Caki2 (cell line): ENCODE measurements around the gene PTCSC3. TPM values are rescaled to one million over a fixed set of nuclear protein-coding genes. Genes with fewer than 3 reads are reported as not detected.
"Not testable (repeated sequence)": the region's sequence is repeated elsewhere in the genome, so short reads cannot be mapped to it uniquely, and the experiment has no call there.

Source experiments
- DNase-seq: peaks from one replicate; pipeline ENCODE4 v3.0.0-alpha.2; 2015; ENCODE audit warnings: low read depth
- in situ Hi-C: cut with HindIII; loops from 2 replicates; pipeline ENCODE4 v1.10.0; 2016; ENCODE audit warnings: low sequenced_read_pairs, low pct_unique_long_range_greater_than_20kb, mixed read lengths
- total RNA-seq: library from RNA; depleted of rRNA; stranded (reverse); fragments of >200 nt; shearing (Covaris generic); gene quantifications from 2 replicates; pipeline ENCODE4 v1.2.3, GENCODE V29; 2014; ENCODE audit warnings: low replicate concordance

Gene PTCSC3
- total RNA-seq, 1 experiment from 2014 or later, result not detected

DNA sequence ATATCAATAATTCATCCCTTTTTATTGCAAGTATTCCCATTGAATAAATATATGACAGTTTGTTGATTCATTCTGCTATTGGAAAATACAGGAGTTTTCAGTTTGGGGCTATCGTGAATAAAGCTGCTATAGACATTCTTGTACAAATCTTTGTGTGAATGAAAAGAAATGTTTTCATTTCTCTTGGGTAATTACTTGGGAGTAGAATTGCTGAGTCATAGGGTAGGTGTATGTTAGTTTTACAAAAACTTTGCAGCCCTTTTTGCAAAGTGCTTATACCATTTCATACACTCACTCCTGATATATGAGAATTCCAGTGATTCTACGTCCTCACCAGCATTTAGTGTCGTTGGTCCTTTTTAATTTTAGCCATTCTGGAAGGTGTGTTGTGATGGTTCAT lies 6.9 kb upstream of the PTCSC3 start:
- in situ Hi-C loops, result no loop called here
- no peak for DNase-seq

DNA sequence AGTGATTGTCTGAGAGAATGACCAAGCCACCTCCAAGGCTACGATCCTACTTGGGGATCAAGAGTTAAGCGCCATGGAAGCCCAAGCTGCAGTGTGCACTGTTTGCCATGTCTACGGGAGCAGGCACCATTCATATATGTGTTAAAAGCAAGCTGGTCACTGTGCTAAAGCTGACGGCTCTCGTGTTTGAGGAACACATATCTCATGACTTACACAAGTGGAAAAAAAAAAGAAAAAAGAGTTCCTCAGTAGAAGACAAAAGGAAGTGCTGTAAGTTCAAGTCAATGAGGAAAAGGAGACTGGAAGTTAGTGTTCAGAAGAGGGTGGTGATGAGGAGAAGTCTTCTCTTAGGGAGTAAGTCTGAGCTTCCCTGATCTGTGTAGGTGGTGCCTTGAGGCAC lies 4.9 kb upstream of the PTCSC3 start:
- no peak for DNase-seq
- in situ Hi-C loops, result no loop called here

DNA sequence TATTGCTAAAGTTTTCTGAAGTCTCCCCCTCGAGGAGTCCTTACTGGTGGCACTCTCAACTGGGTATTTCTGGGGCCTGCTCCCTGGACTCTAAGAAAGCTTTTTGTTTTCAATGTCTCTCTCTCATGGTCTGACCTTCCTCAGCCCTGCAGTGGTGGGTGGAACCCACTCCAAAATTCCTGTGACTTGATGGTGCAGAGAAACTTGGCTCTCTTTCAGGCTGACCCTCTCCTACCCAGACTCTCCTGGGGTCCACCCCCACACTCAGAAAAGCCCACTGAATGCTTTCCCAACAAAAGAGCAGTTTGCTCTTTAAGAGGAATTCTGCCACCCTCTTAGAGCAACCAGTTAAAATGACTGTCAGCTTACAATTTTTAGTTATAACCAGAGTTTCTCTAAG lies 967 bp upstream of the PTCSC3 start:
- DNase-seq, result no peak
- in situ Hi-C loops, result no loop called here

DNA sequence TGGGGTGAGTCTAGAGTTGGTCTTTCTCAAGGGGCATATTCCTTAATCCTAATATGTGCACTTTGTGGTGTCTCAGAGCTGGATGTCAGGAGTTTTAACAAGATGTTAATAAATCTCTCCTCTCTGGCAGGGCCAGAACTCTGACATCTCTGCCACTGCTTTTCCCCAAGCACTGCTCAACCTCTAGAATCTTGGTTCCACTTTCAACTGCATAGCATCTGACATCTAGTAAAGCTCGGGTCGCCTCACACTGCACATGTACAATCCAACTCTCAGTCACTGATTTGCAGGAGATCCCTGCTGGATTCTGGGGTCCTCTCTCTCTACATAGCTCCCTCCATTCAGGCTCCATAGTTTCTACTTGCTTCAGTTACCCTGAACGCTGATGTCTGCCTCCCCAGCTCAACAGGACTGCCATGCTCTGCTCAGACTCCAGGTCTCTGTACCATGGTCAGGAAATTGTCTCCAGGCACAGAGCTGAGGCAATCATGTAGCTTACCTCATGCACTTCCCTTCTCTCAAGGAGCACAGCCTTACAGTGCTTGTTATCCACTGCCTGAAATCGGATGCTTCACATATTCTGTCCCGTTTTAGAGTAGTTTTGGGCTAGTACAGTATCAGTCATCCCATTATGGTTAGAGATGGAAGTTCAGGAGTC lies 1.6 kb downstream of the PTCSC3 start:
- no peak for DNase-seq
- in situ Hi-C loops, result no loop called here

DNA sequence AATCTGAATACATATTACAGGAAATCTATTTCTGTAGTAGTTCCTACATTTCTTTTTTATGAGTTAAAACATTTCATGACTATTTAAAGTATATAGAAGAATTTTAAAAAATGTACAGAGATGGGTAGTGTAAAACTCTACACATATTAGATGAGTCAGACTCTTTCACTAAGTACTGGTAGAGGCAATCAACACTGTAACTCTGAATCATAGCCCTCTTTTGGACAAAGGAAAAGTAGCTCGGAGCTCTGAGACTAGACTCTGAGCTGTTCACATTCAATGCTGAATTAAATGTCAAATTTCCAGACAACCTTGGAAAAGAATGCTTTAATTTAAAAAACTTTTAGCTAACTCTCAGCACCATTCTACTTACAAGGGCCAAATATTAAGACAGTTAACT lies 3.4 kb downstream of the PTCSC3 start:
- no peak for DNase-seq
- in situ Hi-C loops, result no loop called here

DNA sequence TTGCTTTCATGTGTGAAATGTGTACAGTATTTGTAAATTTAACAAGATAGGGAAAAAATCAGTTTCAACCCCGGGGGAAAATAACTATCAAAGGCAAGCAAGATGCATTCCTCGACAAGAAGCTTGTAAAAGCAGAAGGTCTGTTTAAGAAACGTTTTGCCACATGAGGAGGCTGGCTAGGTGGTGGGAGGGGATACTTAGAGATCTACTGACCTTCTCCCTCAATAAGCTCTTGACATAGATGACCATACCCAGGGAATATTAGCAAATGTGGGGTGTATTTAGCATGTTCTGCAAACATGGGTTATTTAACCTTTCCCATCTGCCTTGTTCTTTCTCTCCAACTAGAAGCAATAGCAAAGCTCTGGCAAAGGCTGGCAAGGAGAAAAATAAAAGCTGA lies 4.9 kb downstream of the PTCSC3 start:
- in situ Hi-C loops, result no loop called here
- DNase-seq, result no peak

DNA sequence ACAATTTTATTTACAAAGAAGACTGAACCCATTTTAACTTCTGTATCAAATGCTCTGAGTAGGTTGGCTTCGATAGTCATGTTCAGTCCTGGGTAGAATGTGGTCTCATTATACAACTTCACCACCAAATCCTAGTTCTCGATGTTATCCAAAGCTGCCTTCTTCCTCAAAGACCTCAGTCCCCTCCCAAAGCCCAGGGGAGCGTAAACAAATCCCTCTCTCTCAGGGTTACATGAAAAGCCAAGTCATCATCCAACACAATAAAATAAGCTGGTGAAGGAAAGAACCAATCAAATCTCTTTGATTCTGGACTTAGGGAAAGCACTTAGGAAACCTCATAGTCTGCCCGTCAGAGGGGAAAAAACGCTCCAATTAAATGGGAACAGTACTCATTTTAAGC lies 9.1 kb downstream of the PTCSC3 start:
- in situ Hi-C loops, result no loop called here
- no peak for DNase-seq

DNA sequence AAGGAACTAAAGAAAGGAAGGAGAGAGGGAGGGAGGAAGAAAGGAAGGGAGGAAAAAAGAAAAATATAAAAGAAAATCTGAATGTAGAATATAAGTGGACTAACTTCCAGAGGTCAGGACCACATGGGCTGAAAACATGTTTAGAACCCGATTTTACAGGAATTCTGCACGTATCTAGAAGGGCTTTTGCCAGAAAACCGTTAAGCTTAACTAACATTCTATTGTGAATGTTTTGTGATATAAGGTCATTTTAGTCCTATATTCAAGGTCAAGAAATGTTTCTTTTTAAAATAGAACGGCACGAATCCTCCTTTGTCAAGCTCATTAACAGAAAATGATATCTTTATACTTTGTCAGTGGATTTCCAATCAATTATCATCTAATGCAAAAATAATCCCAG lies 13.1 kb downstream of the PTCSC3 start:
- in situ Hi-C loops, result no loop called here
- DNase-seq, result no peak

DNA sequence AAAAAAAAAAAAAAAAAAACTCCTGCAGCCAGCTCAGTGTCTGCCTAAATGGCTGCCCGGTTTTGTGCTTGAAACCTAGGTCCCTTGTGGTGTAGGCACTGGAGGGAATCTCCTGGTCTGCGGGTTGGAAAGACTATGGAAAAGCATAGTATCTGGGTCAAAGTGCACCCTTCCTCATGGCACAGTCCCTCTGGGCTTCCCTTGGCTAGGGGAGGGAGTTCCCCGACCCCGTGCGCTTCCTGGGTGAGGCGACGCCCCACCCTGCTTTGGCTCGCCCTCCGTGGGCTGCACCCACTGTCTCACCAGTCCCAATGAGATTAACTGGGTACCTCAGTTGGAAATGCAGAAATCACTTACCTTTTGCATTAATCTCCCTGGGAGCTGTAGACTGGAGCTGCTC lies 14.3 kb downstream of the PTCSC3 start:
- no peak for DNase-seq

DNA sequence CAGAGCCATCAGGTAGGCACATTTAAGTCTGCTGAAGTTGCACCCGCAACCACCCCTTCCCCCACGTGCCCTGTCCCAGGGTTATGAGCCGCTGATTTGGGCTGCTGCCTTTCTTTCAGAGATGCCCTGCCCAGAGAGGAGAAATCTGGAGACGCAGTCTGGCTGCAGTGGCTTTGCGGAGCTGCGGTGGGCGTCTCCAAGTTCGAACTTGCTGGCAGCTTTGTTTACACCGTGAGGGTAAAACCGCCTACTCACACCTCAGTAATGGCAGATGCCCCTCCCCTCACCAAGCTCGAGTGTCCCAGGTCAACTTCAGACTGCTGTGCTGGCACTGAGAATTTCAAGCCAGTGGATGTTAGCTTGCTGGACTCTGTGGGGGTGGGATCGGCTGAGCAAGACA lies 14.7 kb downstream of the PTCSC3 start:
- in situ Hi-C loops, result no loop called here
- DNase-seq, result no peak

More for the DNA sequence above, 14.3 kb downstream of the PTCSC3 start:
- in situ Hi-C loops, result no loop called here

DNA sequence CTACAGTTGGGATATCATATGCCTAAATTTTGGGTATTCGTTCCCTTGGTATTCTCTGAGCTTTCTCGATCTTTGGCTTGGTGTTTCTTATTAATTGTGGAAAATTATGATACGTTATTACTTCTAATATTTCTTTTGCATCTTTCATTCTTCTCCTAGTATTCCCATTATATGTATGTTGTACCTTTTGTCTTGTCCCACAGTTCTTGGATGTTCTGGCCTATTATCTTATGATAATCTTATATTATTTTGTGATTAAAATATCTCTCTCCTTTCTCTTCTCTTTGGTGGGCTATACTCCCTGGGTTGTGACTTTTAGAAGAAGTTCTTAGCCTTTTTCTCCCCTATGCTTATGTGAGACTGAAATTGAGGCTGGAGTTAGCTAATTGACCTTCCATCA lies 25.2 kb downstream of the PTCSC3 start:
- in situ Hi-C loops, result no loop called here
- DNase-seq, result no peak

DNA sequence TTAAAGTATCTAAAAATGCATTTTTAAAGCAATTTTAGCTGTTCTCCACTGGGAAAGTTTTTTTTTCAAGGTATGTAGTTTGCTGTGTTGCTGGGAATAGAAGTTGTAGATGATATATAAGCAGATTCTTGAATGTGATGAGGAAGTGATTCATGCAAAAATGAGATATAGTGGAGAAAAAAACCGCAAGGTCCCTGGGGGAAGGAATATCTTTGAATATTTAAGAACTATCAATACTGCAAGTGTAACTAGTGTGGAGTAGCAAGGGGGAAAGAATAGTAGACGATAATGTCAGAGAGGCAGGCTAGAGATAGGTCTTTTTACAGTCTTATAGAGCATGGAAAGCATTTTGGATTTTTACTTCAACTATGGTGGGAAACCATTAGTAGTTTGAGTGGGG lies 42.5 kb downstream of the PTCSC3 start:
- in situ Hi-C loops, result no loop called here
- DNase-seq, result no peak

DNA sequence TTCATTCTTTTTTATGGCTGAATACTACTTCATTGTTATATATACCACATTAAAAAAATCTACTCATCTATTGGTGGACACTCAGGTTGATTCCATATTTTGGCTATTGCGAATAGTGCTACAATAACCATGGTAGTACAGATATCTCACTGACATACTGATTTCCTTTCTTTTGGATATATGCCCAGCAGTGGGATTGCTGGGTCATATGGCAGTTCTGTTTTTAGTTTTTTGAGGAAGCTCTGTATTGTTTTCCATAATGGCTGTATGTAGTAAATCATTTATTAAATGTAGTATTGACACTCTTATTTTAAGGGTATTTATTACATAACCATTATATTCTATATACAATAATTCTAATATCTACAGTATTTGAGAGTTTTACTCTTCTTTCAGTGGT lies 43.7 kb downstream of the PTCSC3 start:
- no peak for DNase-seq
- in situ Hi-C loops, result no loop called here

DNA sequence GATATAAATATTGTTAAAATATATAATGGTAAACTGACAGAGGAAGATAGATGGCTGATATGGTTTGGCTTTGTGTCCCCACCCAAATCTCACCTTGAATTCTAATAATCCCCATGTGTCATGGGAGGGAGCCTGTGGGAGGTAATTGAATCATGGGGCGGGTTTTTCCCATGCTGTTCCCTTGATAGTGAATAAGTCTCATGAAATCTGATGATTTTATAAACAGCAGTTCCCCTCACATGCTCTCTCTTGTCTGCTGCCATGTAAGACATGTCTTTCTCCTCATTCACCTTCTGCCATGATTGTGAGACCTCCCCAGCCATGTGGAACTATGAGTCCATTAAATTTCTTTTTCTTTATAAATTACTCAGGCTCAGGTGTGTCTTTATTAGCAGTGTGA lies 46.3 kb downstream of the PTCSC3 start:
- no peak for DNase-seq
- in situ Hi-C loops, result no loop called here

DNA sequence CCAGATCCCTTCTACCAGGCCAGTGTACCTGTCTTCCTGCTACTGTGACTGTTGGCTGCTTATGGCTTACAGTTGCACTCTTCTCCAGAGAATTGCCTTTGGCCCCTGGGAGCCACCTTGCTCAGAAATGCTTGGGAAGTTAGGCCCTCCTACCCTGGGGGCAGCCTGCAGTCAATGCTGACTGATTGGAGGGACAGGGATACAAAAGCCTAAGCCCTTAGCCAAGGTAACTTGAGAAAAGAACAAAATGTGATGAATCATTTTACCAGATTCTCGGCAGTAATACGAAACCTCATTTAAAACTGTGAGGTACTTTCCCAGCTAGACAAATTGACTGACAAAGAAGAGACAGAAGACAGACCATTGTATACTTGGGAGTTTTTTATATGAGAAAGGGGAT lies 47.3 kb downstream of the PTCSC3 start:
- in situ Hi-C loops, result no loop called here
- peak; percentile 42 for DNase-seq

DNA sequence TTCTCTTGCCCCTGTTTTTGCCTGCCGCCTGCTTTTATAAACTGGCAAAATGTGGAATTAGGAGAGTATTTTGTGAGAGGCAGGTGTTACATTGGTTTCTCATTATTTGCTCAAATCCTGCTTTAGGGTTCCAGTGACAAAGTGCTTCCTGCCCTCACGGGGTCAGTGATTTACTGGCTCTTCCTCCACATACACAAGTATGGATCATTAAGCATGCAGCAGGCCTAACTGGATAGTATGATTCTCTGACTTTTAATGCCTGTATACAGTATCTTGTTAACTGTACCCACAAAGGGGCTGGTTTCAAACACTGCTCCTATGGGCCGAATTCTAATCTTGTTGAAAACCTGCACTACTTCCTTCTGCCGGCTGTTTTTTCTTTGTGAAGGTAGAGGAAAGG lies 63.2 kb downstream of the PTCSC3 start:
- in situ Hi-C loops, result no loop called here
- no peak for DNase-seq

DNA sequence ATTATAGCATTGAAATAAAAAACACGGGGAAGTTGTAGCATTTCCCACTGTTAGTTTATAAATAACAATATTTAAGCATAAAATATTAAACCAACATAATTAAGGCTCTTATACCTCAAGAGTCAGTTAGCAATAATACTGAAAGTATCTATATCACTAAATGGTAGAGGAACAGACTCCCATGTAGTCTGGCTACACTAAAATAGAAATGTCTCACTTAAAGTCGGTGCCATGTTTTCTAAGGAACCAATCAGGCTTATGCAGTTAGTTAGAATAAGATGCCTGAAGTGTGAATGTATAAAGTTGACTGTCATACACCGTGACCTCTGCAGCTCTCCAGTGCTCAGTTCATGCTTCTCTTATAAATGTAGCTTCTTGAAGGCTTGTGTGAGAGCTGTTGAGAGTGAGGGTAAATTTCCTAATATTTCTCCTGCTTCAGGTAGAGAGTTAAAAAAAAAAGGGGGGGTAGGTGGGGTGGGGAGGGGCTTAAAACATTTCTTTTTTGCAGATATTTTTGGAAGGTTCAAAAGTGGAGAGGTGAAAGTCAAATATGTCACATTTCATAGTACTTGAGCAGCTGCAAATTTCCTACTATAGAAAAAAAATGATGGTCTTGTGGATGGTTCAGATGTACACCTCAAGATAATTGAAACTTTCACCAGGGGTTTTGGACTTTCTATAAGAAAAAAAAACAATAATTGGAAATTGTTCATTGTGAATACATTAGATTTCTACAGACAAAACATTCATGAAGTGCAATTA lies 64.5 kb downstream of the PTCSC3 start:
- no peak for DNase-seq
- in situ Hi-C loops, result no loop called here

DNA sequence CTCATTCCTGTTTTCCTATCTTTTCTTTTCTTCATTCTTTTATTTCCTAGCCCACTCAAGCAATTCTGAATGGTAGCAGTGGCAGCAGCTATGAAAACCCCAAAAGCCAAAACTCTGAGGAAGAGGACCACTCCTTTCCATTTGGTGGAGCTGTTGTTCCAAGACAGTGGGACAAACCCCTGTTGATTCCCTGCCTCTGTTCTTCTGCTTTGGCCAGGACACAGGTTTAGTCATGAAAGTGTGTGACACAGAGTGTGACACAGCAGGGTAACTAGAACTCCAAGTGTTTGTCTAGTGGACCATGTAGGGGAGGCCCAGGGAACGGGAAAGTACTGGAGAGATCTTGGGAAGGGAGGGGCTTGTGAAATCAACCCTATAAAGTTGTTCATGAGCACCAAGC lies 71.1 kb downstream of the PTCSC3 start:
- in situ Hi-C loops, result no loop called here

DNA sequence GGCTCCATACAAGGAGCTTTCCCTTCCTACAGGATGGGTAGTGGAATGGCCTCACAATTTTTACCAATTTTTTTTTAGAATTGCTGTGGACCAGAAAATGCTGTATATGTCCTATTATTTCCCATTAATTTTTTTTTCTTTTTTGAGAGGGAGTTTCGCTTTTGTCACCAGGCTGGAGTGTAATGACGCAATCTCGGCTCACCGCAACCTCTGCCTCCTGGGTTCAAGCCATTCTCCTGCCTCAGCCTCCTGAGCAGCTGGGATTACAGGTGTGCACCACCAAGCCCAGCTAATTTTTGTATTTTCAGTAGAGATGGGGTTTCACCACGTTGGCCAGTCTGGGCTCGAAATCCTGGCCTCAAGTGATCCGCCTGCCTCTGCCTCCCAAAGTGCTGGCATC lies 72.3 kb downstream of the PTCSC3 start:
- DNase-seq, in situ Hi-C loops: not testable (repeated sequence)

More for the DNA sequence above, 71.1 kb downstream of the PTCSC3 start:
- DNase-seq, result peak; percentile 77

DNA sequence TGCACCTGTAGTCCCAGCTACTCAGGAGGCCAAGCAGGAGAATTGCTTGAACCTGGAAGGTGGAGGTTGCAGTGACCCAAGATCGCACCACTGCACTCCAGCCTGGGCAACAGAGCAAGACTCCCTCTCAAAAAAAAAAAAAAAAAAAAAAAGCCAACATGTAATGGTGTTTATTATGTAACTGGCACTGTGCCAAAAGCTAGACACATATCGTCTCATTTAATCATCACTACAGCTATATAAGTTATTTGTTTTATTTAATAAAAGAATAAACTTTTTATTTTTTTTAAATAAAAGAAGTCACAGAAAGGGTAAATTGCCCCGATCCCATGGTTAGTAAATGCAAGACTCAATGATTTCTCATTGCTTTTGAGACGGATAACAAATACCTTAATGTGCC lies 76.9 kb downstream of the PTCSC3 start:
- no peak for DNase-seq
- in situ Hi-C loops, result no loop called here
